ENCODE results near the gene DRC3. TPM values are rescaled to one million over a fixed set of nuclear protein-coding genes. Genes with fewer than 3 reads are reported as not detected.

DRC3 gene
- total RNA-seq, 1 experiment from 2014 or later: 2.3 TPM

- Mint-ChIP-seq H3K36me3 (ENCODE audit: insufficient read depth, unreplicated experiment) (no peaks in the 10 kb centered on the region), H3K4me1 (ENCODE audit: insufficient read depth, unreplicated experiment) (peaks cover 7% of the 10 kb centered on the region), H3K4me3 (ENCODE audit: unreplicated experiment) (no peak overlapping the region), H3K9me3 (ENCODE audit: unreplicated experiment) (no peaks in the 10 kb centered on the region), H3K27me3 (ENCODE audit: insufficient read depth, unreplicated experiment) (no peaks in the 10 kb centered on the region), H3K27ac (ENCODE audit: low read depth, unreplicated experiment) (no peak overlapping the region)
- TF ChIP-seq, protein P1, sequence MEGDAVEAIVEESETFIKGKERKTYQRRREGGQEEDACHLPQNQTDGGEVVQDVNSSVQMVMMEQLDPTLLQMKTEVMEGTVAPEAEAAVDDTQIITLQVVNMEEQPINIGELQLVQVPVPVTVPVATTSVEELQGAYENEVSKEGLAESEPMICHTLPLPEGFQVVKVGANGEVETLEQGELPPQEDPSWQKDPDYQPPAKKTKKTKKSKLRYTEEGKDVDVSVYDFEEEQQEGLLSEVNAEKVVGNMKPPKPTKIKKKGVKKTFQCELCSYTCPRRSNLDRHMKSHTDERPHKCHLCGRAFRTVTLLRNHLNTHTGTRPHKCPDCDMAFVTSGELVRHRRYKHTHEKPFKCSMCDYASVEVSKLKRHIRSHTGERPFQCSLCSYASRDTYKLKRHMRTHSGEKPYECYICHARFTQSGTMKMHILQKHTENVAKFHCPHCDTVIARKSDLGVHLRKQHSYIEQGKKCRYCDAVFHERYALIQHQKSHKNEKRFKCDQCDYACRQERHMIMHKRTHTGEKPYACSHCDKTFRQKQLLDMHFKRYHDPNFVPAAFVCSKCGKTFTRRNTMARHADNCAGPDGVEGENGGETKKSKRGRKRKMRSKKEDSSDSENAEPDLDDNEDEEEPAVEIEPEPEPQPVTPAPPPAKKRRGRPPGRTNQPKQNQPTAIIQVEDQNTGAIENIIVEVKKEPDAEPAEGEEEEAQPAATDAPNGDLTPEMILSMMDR (IDR thresholded peaks at IDR 0.05; ENCODE audit: unreplicated experiment): no peak
- no peak for DNase-seq (ENCODE audit: unreplicated experiment)
- BruUV-seq (replicated peaks): no TSS peak
- POLR2A ChIA-PET: interaction anchor here (0.5 kb wide), 1 partner anchor 23 kb away, joined by 3 read pairs; no protein-coding TSS in a partner anchor
- intact Hi-C loops (cut with micrococcal nuclease): no loop called here
- CTCF ChIA-PET: no interaction called here
Measured at GRCh38 chr17:17975436-17975835, 2.8 kb downstream of the DRC3 start.

GRCh38 chr17:17976931-17977570 lies 4.4 kb downstream of the DRC3 start:
- Mint-ChIP-seq H3K27ac (ENCODE audit: low read depth, unreplicated experiment) (no peak overlapping the region), H3K4me3 (ENCODE audit: unreplicated experiment) (no peak overlapping the region), H3K36me3 (ENCODE audit: insufficient read depth, unreplicated experiment) (no peaks in the 10 kb centered on the region), H3K27me3 (ENCODE audit: insufficient read depth, unreplicated experiment) (no peaks in the 10 kb centered on the region), H3K9me3 (ENCODE audit: unreplicated experiment) (no peaks in the 10 kb centered on the region), H3K4me1 (ENCODE audit: insufficient read depth, unreplicated experiment) (no peaks in the 10 kb centered on the region)
- DNase-seq (ENCODE audit: unreplicated experiment): no peak
- ChIA-PET POLR2A (interaction anchor here (0.6 kb wide), 1 partner anchor 77 kb away, joined by 4 read pairs; no protein-coding TSS in a partner anchor), CTCF (no interaction called here)
- intact Hi-C loops (cut with micrococcal nuclease): no loop called here
- TF ChIP-seq, protein P1 (IDR thresholded peaks at IDR 0.05; ENCODE audit: unreplicated experiment): no peak
- no TSS peak for BruUV-seq (replicated peaks)

- Mint-ChIP-seq H3K4me3 (ENCODE audit: unreplicated experiment) (no peak overlapping the region), H3K9me3 (ENCODE audit: unreplicated experiment) (no peaks in the 10 kb centered on the region), H3K4me1 (ENCODE audit: insufficient read depth, unreplicated experiment) (peaks cover 5% of the 10 kb centered on the region), H3K36me3 (ENCODE audit: insufficient read depth, unreplicated experiment) (no peaks in the 10 kb centered on the region), H3K27ac (ENCODE audit: low read depth, unreplicated experiment) (no peak overlapping the region), H3K27me3 (ENCODE audit: insufficient read depth, unreplicated experiment) (no peaks in the 10 kb centered on the region)
- TF ChIP-seq, protein P1 (IDR thresholded peaks at IDR 0.05; ENCODE audit: unreplicated experiment): no peak
- no TSS peak for BruUV-seq (replicated peaks)
- DNase-seq (ENCODE audit: unreplicated experiment): no peak
- ChIA-PET POLR2A (interaction anchor here (1.3 kb wide), 1 partner anchor 9 kb away, joined by 3 read pairs; no protein-coding TSS in a partner anchor), CTCF (no interaction called here)
- intact Hi-C loops (cut with micrococcal nuclease): no loop called here
Measured at GRCh38 chr17:17978481-17979424, 6.1 kb downstream of the DRC3 start.

DNA sequence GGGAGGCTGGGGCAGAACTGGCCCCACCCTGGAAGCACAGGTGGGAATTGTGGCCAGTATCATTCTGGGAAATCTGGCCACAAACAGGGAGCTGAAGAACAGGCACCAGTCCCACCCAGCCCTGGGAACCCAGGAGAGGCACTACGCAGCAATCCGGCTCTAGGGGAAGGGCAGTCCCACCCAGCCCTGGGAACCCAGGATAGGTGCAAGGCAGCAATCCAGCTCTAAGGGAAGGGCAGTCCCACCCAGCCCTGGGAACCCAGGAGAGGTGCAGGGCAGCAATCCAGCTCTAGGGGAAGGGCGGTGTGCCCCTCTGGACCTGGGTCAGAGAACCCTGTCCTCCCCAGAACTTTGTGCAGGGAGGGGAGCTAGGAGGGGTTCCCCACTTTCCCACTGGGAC lies 7.1 kb downstream of the DRC3 start:
- intact Hi-C loops (cut with micrococcal nuclease): no loop called here
- Mint-ChIP-seq H3K36me3 (ENCODE audit: insufficient read depth, unreplicated experiment) (no peaks in the 10 kb centered on the region), H3K4me1 (ENCODE audit: insufficient read depth, unreplicated experiment) (peaks cover 7% of the 10 kb centered on the region), H3K9me3 (ENCODE audit: unreplicated experiment) (no peaks in the 10 kb centered on the region), H3K27ac (ENCODE audit: low read depth, unreplicated experiment) (no peak overlapping the region), H3K27me3 (ENCODE audit: insufficient read depth, unreplicated experiment) (no peaks in the 10 kb centered on the region), H3K4me3 (ENCODE audit: unreplicated experiment) (no peak overlapping the region)
- ChIA-PET CTCF (interaction anchor here (0.6 to 1.2 kb wide), 3 partner anchors 23 to 69 kb away, joined by 3 to 4 read pairs (median 3); no protein-coding TSS in a partner anchor), POLR2A (interaction anchor here (1.3 kb wide), 1 partner anchor 10 kb away, joined by 3 read pairs; no protein-coding TSS in a partner anchor)
- DNase-seq (ENCODE audit: unreplicated experiment): no peak
- TF ChIP-seq, protein P1 (IDR thresholded peaks at IDR 0.05; ENCODE audit: unreplicated experiment): no peak
- no TSS peak for BruUV-seq (replicated peaks)

All from MCF 10A (cell line).